Neuronal stem cell (in vitro differentiated cells): ENCODE data around the gene PPP1R1B.

Experiments used
- DNase-seq: peaks from one replicate; pipeline ENCODE4 v3.0.0-alpha.2; 2013; ENCODE audit warnings: low spot score
- H2AFZ ChIP-seq: one replicate; pipeline ENCODE4 v1.6.1; 2013; ENCODE audit warnings: mild to moderate bottlenecking, low read length, inconsistent platforms
- H2AK5ac ChIP-seq: 2 replicates; pipeline ENCODE4 v1.6.1; 2013; ENCODE audit warnings: low read depth, mild to moderate bottlenecking, inconsistent platforms, low read length, moderate library complexity, mixed read lengths
- H2BK120ac ChIP-seq: 2 replicates; pipeline ENCODE4 v1.6.1; 2013; ENCODE audit warnings: low read depth, mild to moderate bottlenecking, inconsistent platforms, low read length, moderate library complexity, mixed read lengths
- H2BK12ac ChIP-seq: one replicate; pipeline ENCODE4 v1.6.1; 2013; ENCODE audit warnings: low read length, inconsistent platforms
- H2BK15ac ChIP-seq: 2 replicates; pipeline ENCODE4 v1.6.1; 2013; ENCODE audit warnings: mild to moderate bottlenecking, low read length, inconsistent platforms, mixed read lengths
- H2BK5ac ChIP-seq: one replicate; pipeline ENCODE4 v1.6.1; 2013; ENCODE audit warnings: inconsistent platforms, mild to moderate bottlenecking, low read length, moderate library complexity
- H3K14ac ChIP-seq: one replicate; pipeline ENCODE4 v1.6.1; 2013; ENCODE audit warnings: low read length, inconsistent platforms
- H3K18ac ChIP-seq: 2 replicates; pipeline ENCODE4 v1.6.1; 2013; ENCODE audit warnings: low read length, inconsistent platforms
- H3K23ac ChIP-seq: 2 replicates; pipeline ENCODE4 v1.6.1; 2013; ENCODE audit warnings: low read depth, mild to moderate bottlenecking, mixed read lengths, low read length, inconsistent platforms; ENCODE audit not compliant: poor library complexity
- H3K27ac ChIP-seq: replicated peaks from 3 replicates; pipeline ENCODE4 v1.5.1; 2013; ENCODE audit warnings: low read length, inconsistent platforms
- H3K27me3 ChIP-seq, 3 experiments: 2 replicates each; pipeline ENCODE4 v1.6.1; 2013; ENCODE audit warnings: low read length in 3 of 3, mild to moderate bottlenecking in 2 of 3, inconsistent platforms in 1 of 3, low read depth in 1 of 3, mixed read lengths in 1 of 3, moderate library complexity in 1 of 3; ENCODE audit not compliant: control insufficient read depth in 3 of 3, insufficient read depth in 3 of 3
- H3K36me3 ChIP-seq, 2 donors: replicated peaks in 1 of 2; 2 replicates each; pipeline ENCODE4 v1.6.1; 2013; ENCODE audit warnings: low read length in 2 of 2; ENCODE audit not compliant: control insufficient read depth in 2 of 2, insufficient read depth in 2 of 2
- H3K4ac ChIP-seq: 2 replicates; pipeline ENCODE4 v1.6.1; 2013; ENCODE audit warnings: inconsistent platforms, mild to moderate bottlenecking, low read length, moderate library complexity
- H3K4me1 ChIP-seq, 2 donors: 1 replicate in 1 of 2; 2 replicates in 1 of 2; pipeline ENCODE4 v1.6.1; 2013; ENCODE audit warnings: low read length in 2 of 2, low read depth in 1 of 2; ENCODE audit not compliant: control insufficient read depth in 2 of 2, insufficient read depth in 1 of 2
- H3K4me2 ChIP-seq: one replicate; pipeline ENCODE4 v1.6.1; 2013; ENCODE audit warnings: mild to moderate bottlenecking, low read length, inconsistent platforms; ENCODE audit not compliant: insufficient read depth, poor library complexity, severe bottlenecking
- H3K4me3 ChIP-seq, 2 donors: 2 replicates each; pipeline ENCODE4 v1.5.1; 2013; ENCODE audit warnings: low read length in 2 of 2, mild to moderate bottlenecking in 2 of 2, inconsistent platforms in 1 of 2, moderate library complexity in 1 of 2
- H3K79me1 ChIP-seq: one replicate; pipeline ENCODE4 v1.6.1; 2013; ENCODE audit warnings: low read depth, mild to moderate bottlenecking, inconsistent platforms, low read length, moderate library complexity
- H3K9ac ChIP-seq: one replicate; pipeline ENCODE4 v1.6.1; 2013; ENCODE audit warnings: mild to moderate bottlenecking, low read depth, low read length, inconsistent platforms; ENCODE audit not compliant: poor library complexity
- H3K9me3 ChIP-seq, 2 donors: replicated peaks in 1 of 2; 2 replicates each; pipeline versions ENCODE3 to v1.6.1; 2013; ENCODE audit warnings: low read length in 2 of 2, mild to moderate bottlenecking in 2 of 2, inconsistent platforms in 1 of 2, low read depth in 1 of 2, mixed read lengths in 1 of 2, moderate library complexity in 1 of 2; ENCODE audit not compliant: control insufficient read depth in 2 of 2, insufficient read depth in 1 of 2
- H4K8ac ChIP-seq: one replicate; pipeline ENCODE4 v1.6.1; 2013; ENCODE audit warnings: low read depth, mild to moderate bottlenecking, inconsistent platforms, low read length, moderate library complexity
- H4K91ac ChIP-seq: one replicate; pipeline ENCODE4 v1.6.1; 2013; ENCODE audit warnings: low read length, low read depth, mild to moderate bottlenecking, inconsistent platforms; ENCODE audit not compliant: poor library complexity
- WGBS, 2 donors: extraction: QIAGEN DNeasy Blood & Tissue Kit; methylation state at CpG; one replicate each; pipeline ENCODE4 v1.1.7; 2013; ENCODE audit warnings: missing lambda C conversion rate in 2 of 2, mixed read lengths in 1 of 2; ENCODE audit not compliant: insufficient read length in 2 of 2, insufficient replicate concordance in 1 of 2; ENCODE audit errors: extremely low coverage in 2 of 2; 5-methylcytosine and 5-hydroxymethylcytosine counted together

Gene PPP1R1B

GRCh38 chr17:39677072-39677471, 50.3 kb downstream of the PPP1R1B start:
- no peak overlapping the region for H2AFZ ChIP-seq
- no peak overlapping the region for H2AK5ac ChIP-seq
- no peak overlapping the region for H3K27ac ChIP-seq
- H3K23ac ChIP-seq = no peak overlapping the region
- no peak overlapping the region for H3K4ac ChIP-seq
- no peak overlapping the region for H4K8ac ChIP-seq
- no peaks in the 10 kb centered on the region for H3K9me3 ChIP-seq
- H4K91ac ChIP-seq = no peak overlapping the region
- H3K4me3 ChIP-seq = no peak overlapping the region
- H3K36me3 ChIP-seq = peaks cover 4 to 12% of the 10 kb centered on the region in 2 donors
- no peak overlapping the region for H2BK15ac ChIP-seq
- no peak overlapping the region for H2BK5ac ChIP-seq
- no peak overlapping the region for H2BK120ac ChIP-seq
- no peak overlapping the region for H3K4me2 ChIP-seq
- DNase-seq = no peak
- H3K18ac ChIP-seq = no peak overlapping the region
- no peaks in the 10 kb centered on the region for H3K79me1 ChIP-seq
- H3K14ac ChIP-seq = no peak overlapping the region
- no peak overlapping the region for H2BK12ac ChIP-seq
- no peaks in the 10 kb centered on the region for H3K4me1 ChIP-seq
- H3K9ac ChIP-seq = peak overlapping the region; percentile 46
- H3K27me3 ChIP-seq = no peaks in the 10 kb centered on the region
- no CpG with 5 or more reads among the region's 8 CpGs for WGBS, 2 donors

- no peak for DNase-seq
- H3K9me3 ChIP-seq = no peaks in the 10 kb centered on the region
- no peak overlapping the region for H4K91ac ChIP-seq
- H2BK15ac ChIP-seq = no peak overlapping the region
- H2BK120ac ChIP-seq = no peak overlapping the region
- no CpG with 5 or more reads among the region's 13 CpGs for WGBS, 2 donors
- no peaks in the 10 kb centered on the region for H3K79me1 ChIP-seq
- H3K4me1 ChIP-seq = no peaks in the 10 kb centered on the region
- H2BK12ac ChIP-seq = no peak overlapping the region
- no peak overlapping the region for H3K4me2 ChIP-seq
- H3K18ac ChIP-seq = no peak overlapping the region
- H3K27me3 ChIP-seq = no peaks in the 10 kb centered on the region
- H4K8ac ChIP-seq = no peak overlapping the region
- H3K4me3 ChIP-seq = peak overlapping the region in 1 of 2 donors; percentile 12
- no peak overlapping the region for H2BK5ac ChIP-seq
- peaks cover 4 to 12% of the 10 kb centered on the region in 2 donors for H3K36me3 ChIP-seq
- no peak overlapping the region for H3K23ac ChIP-seq
- H2AFZ ChIP-seq = no peak overlapping the region
- no peak overlapping the region for H3K27ac ChIP-seq
- H3K9ac ChIP-seq = peak overlapping the region; percentile 38
- no peak overlapping the region for H2AK5ac ChIP-seq
- H3K14ac ChIP-seq = no peak overlapping the region
- H3K4ac ChIP-seq = no peak overlapping the region
Measured at GRCh38 chr17:39677542-39678339, 51.0 kb downstream of the PPP1R1B start.

GRCh38 chr17:39678340-39679116, 51.8 kb downstream of the PPP1R1B start:
- no CpG with 5 or more reads among the region's 13 CpGs for WGBS, 2 donors
- Histone ChIP-seq H3K36me3 (peaks cover 4 to 15% of the 10 kb centered on the region in 2 donors), H3K23ac (no peak overlapping the region), H2BK120ac (no peak overlapping the region), H2AFZ (no peak overlapping the region), H2BK5ac (no peak overlapping the region), H3K4ac (no peak overlapping the region), H2BK15ac (no peak overlapping the region), H3K18ac (no peak overlapping the region), H3K4me2 (no peak overlapping the region), H3K4me3 (no peak overlapping the region), H2AK5ac (no peak overlapping the region), H3K27me3 (no peaks in the 10 kb centered on the region), H2BK12ac (no peak overlapping the region), H3K9ac (no peak overlapping the region), H3K79me1 (no peaks in the 10 kb centered on the region), H3K9me3 (no peaks in the 10 kb centered on the region), H4K91ac (no peak overlapping the region), H3K4me1 (no peaks in the 10 kb centered on the region), H3K27ac (no peak overlapping the region), H4K8ac (no peak overlapping the region), H3K14ac (no peak overlapping the region)
- no peak for DNase-seq

GRCh38 chr17:39679521-39680192, 52.9 kb downstream of the PPP1R1B start:
- WGBS, 2 donors = no CpG with 5 or more reads among the region's 12 CpGs

More at GRCh38 chr17:39679521-39680192, 52.9 kb downstream of the PPP1R1B start:
- no peak overlapping the region for H3K18ac ChIP-seq
- H2AFZ ChIP-seq = no peak overlapping the region
- H3K4me1 ChIP-seq = no peaks in the 10 kb centered on the region
- no peaks in the 10 kb centered on the region for H3K79me1 ChIP-seq
- H2AK5ac ChIP-seq = no peak overlapping the region
- H3K27ac ChIP-seq = no peak overlapping the region
- H3K14ac ChIP-seq = no peak overlapping the region
- no peaks in the 10 kb centered on the region for H3K9me3 ChIP-seq
- H2BK15ac ChIP-seq = no peak overlapping the region
- H3K9ac ChIP-seq = no peak overlapping the region
- H2BK5ac ChIP-seq = no peak overlapping the region
- H4K8ac ChIP-seq = no peak overlapping the region
- no peak for DNase-seq
- no peak overlapping the region for H3K4ac ChIP-seq
- H3K23ac ChIP-seq = no peak overlapping the region
- no peak overlapping the region for H2BK120ac ChIP-seq
- no peak overlapping the region for H2BK12ac ChIP-seq
- no peak overlapping the region for H3K4me3 ChIP-seq
- H3K36me3 ChIP-seq = peaks cover 8 to 20% of the 10 kb centered on the region in 2 donors
- H3K27me3 ChIP-seq = no peaks in the 10 kb centered on the region
- H4K91ac ChIP-seq = no peak overlapping the region
- no peak overlapping the region for H3K4me2 ChIP-seq
